Activated T-helper 1 cell treated with anti-CD3 and anti-CD28 coated beads, Interleukin-12 subunit alpha, Interleukin-12 subunit beta, Interleukin-2, Interleukin-4 antibody, amounts not matched to agents 30 ng/mL and 10 ng/mL and 1 ng/mL, durations not matched to agents 14 hours and 24 hours and 36 hours (primary cell): ENCODE measurements around the gene UBQLN4. TPM values are rescaled to one million over a fixed set of nuclear protein-coding genes. Genes with fewer than 3 reads are reported as not detected.

Experiments
- DNase-seq: peaks from one replicate; pipeline ENCODE4 v3.0.0; 2021; ENCODE audit warnings: low spot score
- H3K27ac Mint-ChIP-seq: one replicate; pipeline ENCODE4 v1.8.0; 2021; ENCODE audit warnings: mild to moderate bottlenecking, mixed read lengths
- H3K27me3 Mint-ChIP-seq: one replicate; pipeline ENCODE4 v1.8.0; 2022; ENCODE audit warnings: mild to moderate bottlenecking, moderate library complexity, mixed read lengths; ENCODE audit not compliant: insufficient read depth
- H3K36me3 Mint-ChIP-seq: one replicate; pipeline ENCODE4 v1.8.0; 2021; ENCODE audit warnings: low read depth, mixed read lengths
- H3K4me1 Mint-ChIP-seq: one replicate; pipeline ENCODE4 v1.8.0; 2021; ENCODE audit warnings: low read depth, mixed read lengths
- H3K4me3 Mint-ChIP-seq: one replicate; pipeline ENCODE4 v1.8.0; 2021; ENCODE audit warnings: mild to moderate bottlenecking, moderate library complexity, mixed read lengths
- H3K9me3 Mint-ChIP-seq: one replicate; pipeline ENCODE4 v1.8.0; 2021; ENCODE audit warnings: mixed read lengths
- intact Hi-C: fragments of 100-400 bp; cut with micrococcal nuclease; formaldehyde crosslinking; loops from one replicate; pipeline ENCODE4 v1.15.1; 2024
- total RNA-seq: library from RNA; stranded (reverse); gene quantifications from 2 replicates; pipeline ENCODE4 v1.2.3, GENCODE V29; 2022

The UBQLN4 gene
- total RNA-seq, 1 donor from 2014 or later = 59.5 TPM

- H3K27ac Mint-ChIP-seq = no peak overlapping the region
- peaks cover 41% of the 10 kb centered on the region for H3K27me3 Mint-ChIP-seq
- intact Hi-C loops = loop anchor here (1.0 kb wide), 3 partner anchors 40 to 229 kb away; no protein-coding TSS in a partner anchor
- H3K36me3 Mint-ChIP-seq = no peaks in the 10 kb centered on the region
- no peaks in the 10 kb centered on the region for H3K9me3 Mint-ChIP-seq
- no peak for DNase-seq
- H3K4me1 Mint-ChIP-seq = no peaks in the 10 kb centered on the region
- no peak overlapping the region for H3K4me3 Mint-ChIP-seq
Measured at GRCh38 chr1:156090138-156090839, 36.7 kb upstream of the UBQLN4 start.

DNA sequence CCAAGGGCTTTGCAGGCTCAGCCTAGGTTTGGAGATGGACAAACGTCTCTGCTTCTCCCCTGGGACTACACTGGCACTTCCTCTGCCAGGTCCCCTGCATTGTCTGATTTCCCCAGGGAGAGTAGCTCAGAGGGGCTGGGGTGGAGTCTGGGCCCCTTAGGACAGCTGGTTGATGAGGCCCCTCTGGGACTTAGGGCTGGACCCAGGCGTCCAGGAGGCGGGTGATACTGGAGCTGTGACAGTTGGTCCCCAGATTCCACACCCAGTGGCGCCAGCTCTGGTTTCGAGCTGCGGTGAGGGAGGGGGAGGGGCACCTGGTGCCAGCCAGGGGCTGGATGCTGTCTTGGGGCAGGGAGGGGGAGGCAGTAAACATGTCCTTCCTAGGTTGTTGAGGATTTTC is 36.1 kb upstream of the UBQLN4 start:
- no peaks in the 10 kb centered on the region for H3K36me3 Mint-ChIP-seq
- H3K4me1 Mint-ChIP-seq = no peaks in the 10 kb centered on the region
- H3K27ac Mint-ChIP-seq = no peak overlapping the region

GRCh38 chr1:156086256-156086662 is 32.7 kb upstream of the UBQLN4 start:
- DNase-seq = no peak
- intact Hi-C loops = no loop called here
- Mint-ChIP-seq H3K27me3 (peaks cover 58% of the 10 kb centered on the region), H3K4me1 (peaks cover 5% of the 10 kb centered on the region), H3K36me3 (no peaks in the 10 kb centered on the region), H3K4me3 (no peak overlapping the region), H3K9me3 (no peaks in the 10 kb centered on the region), H3K27ac (no peak overlapping the region)

More for the DNA sequence above, 36.1 kb upstream of the UBQLN4 start:
- no peak for DNase-seq
- no peak overlapping the region for H3K4me3 Mint-ChIP-seq
- peaks cover 45% of the 10 kb centered on the region for H3K27me3 Mint-ChIP-seq
- intact Hi-C loops = loop anchor here (1.0 kb wide), 3 partner anchors 41 to 230 kb away; no protein-coding TSS in a partner anchor
- no peaks in the 10 kb centered on the region for H3K9me3 Mint-ChIP-seq

GRCh38 chr1:156083800-156084790 is 30.5 kb upstream of the UBQLN4 start:
- intact Hi-C loops = loop anchor here (2.0 kb wide), 1 partner anchor 255 kb away; the partner anchor contains the start of genes CCT3 and TSACC
- peaks cover 70% of the 10 kb centered on the region for H3K27me3 Mint-ChIP-seq
- H3K9me3 Mint-ChIP-seq = no peaks in the 10 kb centered on the region
- no peak overlapping the region for H3K27ac Mint-ChIP-seq
- no peak for DNase-seq
- H3K4me1 Mint-ChIP-seq = peaks cover 5% of the 10 kb centered on the region
- peak overlapping the region; percentile 74 for H3K4me3 Mint-ChIP-seq
- H3K36me3 Mint-ChIP-seq = no peaks in the 10 kb centered on the region

- H3K4me3 Mint-ChIP-seq = peak within 1 kb of the TSS; percentile 82
- H3K27me3 Mint-ChIP-seq = peaks cover 76% of the 10 kb centered on the region
- intact Hi-C loops = loop anchor here (1.0 to 2.0 kb wide), 2 partner anchors 28 to 256 kb away; partner anchors contain the start of genes CCT3, LAMTOR2 and TSACC
- peaks cover 5% of the 10 kb centered on the region for H3K4me1 Mint-ChIP-seq
- H3K27ac Mint-ChIP-seq = no peak within 1 kb of the TSS
- DNase-seq = peak; percentile 42
- H3K9me3 Mint-ChIP-seq = no peaks in the 10 kb centered on the region
- no peaks in the 10 kb centered on the region for H3K36me3 Mint-ChIP-seq
Measured at GRCh38 chr1:156082309-156083091, 28.9 kb upstream of the UBQLN4 start, which contains the start of gene MEX3A. TSS of gene MEX3A (minus strand) at chr1:156082465. CDS start at chr1:156081998, 467 bp downstream.

- no peaks in the 10 kb centered on the region for H3K36me3 Mint-ChIP-seq
- H3K9me3 Mint-ChIP-seq = no peaks in the 10 kb centered on the region
- peak overlapping the region; percentile 78 for H3K4me3 Mint-ChIP-seq
- no peak overlapping the region for H3K27ac Mint-ChIP-seq
- intact Hi-C loops = loop anchor here (1.0 to 2.0 kb wide), 2 partner anchors 28 to 257 kb away; partner anchors contain the start of genes CCT3, LAMTOR2 and TSACC
- peaks cover 5% of the 10 kb centered on the region for H3K4me1 Mint-ChIP-seq
- no peak for DNase-seq
- peaks cover 71% of the 10 kb centered on the region for H3K27me3 Mint-ChIP-seq
Measured at GRCh38 chr1:156081917-156082308, 28.3 kb upstream of the UBQLN4 start.

- H3K4me3 Mint-ChIP-seq = peak overlapping the region; percentile 78
- DNase-seq = no peak
- H3K9me3 Mint-ChIP-seq = no peaks in the 10 kb centered on the region
- H3K27ac Mint-ChIP-seq = no peak overlapping the region
- peaks cover 5% of the 10 kb centered on the region for H3K4me1 Mint-ChIP-seq
- intact Hi-C loops = no loop called here
- H3K36me3 Mint-ChIP-seq = no peaks in the 10 kb centered on the region
- H3K27me3 Mint-ChIP-seq = peaks cover 67% of the 10 kb centered on the region
Measured at GRCh38 chr1:156081180-156081916, 27.8 kb upstream of the UBQLN4 start.

- Mint-ChIP-seq H3K4me1 (peaks cover 5% of the 10 kb centered on the region), H3K27ac (no peak overlapping the region), H3K36me3 (no peaks in the 10 kb centered on the region), H3K9me3 (no peaks in the 10 kb centered on the region), H3K27me3 (peaks cover 61% of the 10 kb centered on the region), H3K4me3 (peak overlapping the region; percentile 62)
- DNase-seq = no peak
- intact Hi-C loops = no loop called here
Measured at GRCh38 chr1:156080863-156081179, 27.2 kb upstream of the UBQLN4 start.

- H3K27me3 Mint-ChIP-seq = peaks cover 58% of the 10 kb centered on the region
- H3K4me3 Mint-ChIP-seq = no peak overlapping the region
- no peaks in the 10 kb centered on the region for H3K9me3 Mint-ChIP-seq
- H3K27ac Mint-ChIP-seq = no peak overlapping the region
- DNase-seq = no peak
- H3K36me3 Mint-ChIP-seq = no peaks in the 10 kb centered on the region
- intact Hi-C loops = no loop called here
- H3K4me1 Mint-ChIP-seq = peaks cover 10% of the 10 kb centered on the region
Measured at GRCh38 chr1:156080241-156080862, 26.8 kb upstream of the UBQLN4 start.

DNA sequence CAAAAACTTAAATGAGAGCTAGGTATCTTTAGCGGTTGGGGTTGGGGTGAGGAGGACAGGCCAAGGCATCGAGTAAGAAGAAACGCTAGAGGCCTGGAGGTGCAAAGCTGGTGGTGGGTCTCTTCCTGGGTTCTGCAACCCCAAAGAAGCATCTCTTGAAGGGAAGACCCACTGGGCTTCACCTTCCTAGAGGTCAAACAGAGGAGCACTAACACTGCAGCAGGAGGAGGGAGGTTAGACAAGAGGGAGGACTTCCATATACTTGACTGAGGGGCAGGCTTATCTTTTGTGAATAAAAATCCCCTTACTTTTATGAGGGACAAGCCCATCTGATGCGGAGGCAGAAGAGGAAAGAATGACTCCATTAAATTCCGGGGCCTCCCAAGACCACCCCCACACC is 26.2 kb upstream of the UBQLN4 start:
- H3K9me3 Mint-ChIP-seq = no peaks in the 10 kb centered on the region
- H3K27ac Mint-ChIP-seq = no peak overlapping the region
- H3K4me3 Mint-ChIP-seq = peak overlapping the region; percentile 11
- no peaks in the 10 kb centered on the region for H3K36me3 Mint-ChIP-seq
- H3K4me1 Mint-ChIP-seq = peaks cover 10% of the 10 kb centered on the region
- intact Hi-C loops = no loop called here
- peaks cover 55% of the 10 kb centered on the region for H3K27me3 Mint-ChIP-seq
- DNase-seq = no peak

- H3K27me3 Mint-ChIP-seq = peaks cover 45% of the 10 kb centered on the region
- H3K9me3 Mint-ChIP-seq = no peaks in the 10 kb centered on the region
- H3K27ac Mint-ChIP-seq = peak overlapping the region; percentile 15
Measured at GRCh38 chr1:156078728-156079127, 25.1 kb upstream of the UBQLN4 start.

More at GRCh38 chr1:156078728-156079127, 25.1 kb upstream of the UBQLN4 start:
- intact Hi-C loops = no loop called here
- Mint-ChIP-seq H3K36me3 (no peaks in the 10 kb centered on the region), H3K4me3 (no peak overlapping the region), H3K4me1 (peaks cover 5% of the 10 kb centered on the region)
- DNase-seq = no peak
